ENCODE results near the gene NEB. TPM values are rescaled to one million over a fixed set of nuclear protein-coding genes. Genes with fewer than 3 reads are reported as not detected.

NEB gene
- total and polyA plus RNA-seq, 2 of the 13 experiments (the other 11 are each of a cell fraction or from before 2014, with no cell fraction given), result 0.21 to 0.24 TPM

DNA sequence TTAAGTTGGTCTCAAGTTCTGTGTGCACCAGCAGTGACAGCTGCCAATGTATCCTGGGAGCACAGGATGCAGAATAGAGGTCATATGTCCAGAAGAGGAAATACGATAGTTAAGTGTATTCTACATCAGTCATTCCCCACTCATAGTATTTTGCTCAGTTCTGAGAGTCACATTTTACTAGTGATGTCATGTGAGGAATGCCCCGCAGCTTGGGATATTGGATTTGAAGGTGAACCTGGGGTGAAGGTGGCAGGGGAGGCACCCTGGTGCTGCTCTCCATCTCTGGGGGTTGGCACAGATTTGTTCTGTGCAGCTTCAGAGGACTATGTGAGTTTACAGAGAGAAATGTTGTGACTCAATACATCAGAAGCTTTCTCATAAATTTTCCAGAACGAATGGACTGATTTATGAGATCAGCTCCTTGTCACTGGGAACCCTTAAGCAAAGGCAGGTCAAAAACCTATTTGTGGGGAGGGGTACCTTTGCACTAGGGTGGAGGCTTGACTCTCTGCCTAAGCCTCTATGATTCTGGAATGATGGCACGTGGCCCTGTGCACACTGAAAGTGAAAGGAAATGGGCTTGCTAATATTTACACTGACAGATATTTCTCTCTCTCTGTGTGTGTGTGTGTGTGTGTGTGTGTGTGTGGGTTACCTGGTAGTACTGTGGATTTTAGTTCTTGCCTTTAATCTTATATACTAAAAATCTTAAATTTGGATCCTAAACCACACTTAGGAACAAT, 95.9 kb downstream of the NEB start (continued):
- TF ChIP-seq, protein P1, sequence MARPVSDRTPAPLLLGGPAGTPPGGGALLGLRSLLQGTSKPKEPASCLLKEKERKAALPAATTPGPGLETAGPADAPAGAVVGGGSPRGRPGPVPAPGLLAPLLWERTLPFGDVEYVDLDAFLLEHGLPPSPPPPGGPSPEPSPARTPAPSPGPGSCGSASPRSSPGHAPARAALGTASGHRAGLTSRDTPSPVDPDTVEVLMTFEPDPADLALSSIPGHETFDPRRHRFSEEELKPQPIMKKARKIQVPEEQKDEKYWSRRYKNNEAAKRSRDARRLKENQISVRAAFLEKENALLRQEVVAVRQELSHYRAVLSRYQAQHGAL (CRISPR knock-in tag; IDR thresholded peaks at IDR 0.05; ENCODE audit: not compliant biosample characterization), result no peak
- TF ChIP-seq NKX3-1 (CRISPR knock-in tag; IDR thresholded peaks at IDR 0.05) (no peak), TGIF2 (CRISPR knock-in tag; IDR thresholded peaks at IDR 0.05) (0 out of 2 replicates have a peak, but pooled peaks have one; percentile 55), NFKBIZ (CRISPR knock-in tag; IDR thresholded peaks at IDR 0.05) (no peak), ZBTB8A (CRISPR knock-in tag; IDR thresholded peaks at IDR 0.05; ENCODE audit: borderline replicate concordance, low read depth) (no peak), FOSL2 (CRISPR knock-in tag; IDR thresholded peaks at IDR 0.05) (0 out of 2 replicates have a peak, but pooled peaks have one; percentile 7), CBX2 (IDR thresholded peaks at IDR 0.05; ENCODE audit: low read depth, low read length) (no peak), CBX2 (CRISPR knock-in tag; IDR thresholded peaks at IDR 0.05; ENCODE audit: low read depth) (no peak), BCL6 (CRISPR knock-in tag; IDR thresholded peaks at IDR 0.05) (no peak), ZNF33B (CRISPR knock-in tag; IDR thresholded peaks at IDR 0.05) (no peak), ASH2L (IDR thresholded peaks at IDR 0.05; ENCODE audit: insufficient read length, low read depth, low read length) (peak; percentile 43), SP2 (CRISPR knock-in tag; IDR thresholded peaks at IDR 0.05) (no peak)
- TF ChIP-seq, protein P2, sequence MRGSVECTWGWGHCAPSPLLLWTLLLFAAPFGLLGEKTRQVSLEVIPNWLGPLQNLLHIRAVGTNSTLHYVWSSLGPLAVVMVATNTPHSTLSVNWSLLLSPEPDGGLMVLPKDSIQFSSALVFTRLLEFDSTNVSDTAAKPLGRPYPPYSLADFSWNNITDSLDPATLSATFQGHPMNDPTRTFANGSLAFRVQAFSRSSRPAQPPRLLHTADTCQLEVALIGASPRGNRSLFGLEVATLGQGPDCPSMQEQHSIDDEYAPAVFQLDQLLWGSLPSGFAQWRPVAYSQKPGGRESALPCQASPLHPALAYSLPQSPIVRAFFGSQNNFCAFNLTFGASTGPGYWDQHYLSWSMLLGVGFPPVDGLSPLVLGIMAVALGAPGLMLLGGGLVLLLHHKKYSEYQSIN (CRISPR knock-in tag; IDR thresholded peaks at IDR 0.05; ENCODE audit: borderline replicate concordance), result no peak
- TF ChIP-seq, protein P3, sequence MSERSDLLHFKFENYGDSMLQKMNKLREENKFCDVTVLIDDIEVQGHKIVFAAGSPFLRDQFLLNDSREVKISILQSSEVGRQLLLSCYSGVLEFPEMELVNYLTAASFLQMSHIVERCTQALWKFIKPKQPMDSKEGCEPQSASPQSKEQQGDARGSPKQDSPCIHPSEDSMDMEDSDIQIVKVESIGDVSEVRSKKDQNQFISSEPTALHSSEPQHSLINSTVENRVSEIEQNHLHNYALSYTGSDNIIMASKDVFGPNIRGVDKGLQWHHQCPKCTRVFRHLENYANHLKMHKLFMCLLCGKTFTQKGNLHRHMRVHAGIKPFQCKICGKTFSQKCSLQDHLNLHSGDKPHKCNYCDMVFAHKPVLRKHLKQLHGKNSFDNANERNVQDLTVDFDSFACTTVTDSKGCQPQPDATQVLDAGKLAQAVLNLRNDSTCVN (CRISPR knock-in tag; IDR thresholded peaks at IDR 0.05; ENCODE audit: borderline replicate concordance), result no peak
- TF ChIP-seq, protein P4, sequence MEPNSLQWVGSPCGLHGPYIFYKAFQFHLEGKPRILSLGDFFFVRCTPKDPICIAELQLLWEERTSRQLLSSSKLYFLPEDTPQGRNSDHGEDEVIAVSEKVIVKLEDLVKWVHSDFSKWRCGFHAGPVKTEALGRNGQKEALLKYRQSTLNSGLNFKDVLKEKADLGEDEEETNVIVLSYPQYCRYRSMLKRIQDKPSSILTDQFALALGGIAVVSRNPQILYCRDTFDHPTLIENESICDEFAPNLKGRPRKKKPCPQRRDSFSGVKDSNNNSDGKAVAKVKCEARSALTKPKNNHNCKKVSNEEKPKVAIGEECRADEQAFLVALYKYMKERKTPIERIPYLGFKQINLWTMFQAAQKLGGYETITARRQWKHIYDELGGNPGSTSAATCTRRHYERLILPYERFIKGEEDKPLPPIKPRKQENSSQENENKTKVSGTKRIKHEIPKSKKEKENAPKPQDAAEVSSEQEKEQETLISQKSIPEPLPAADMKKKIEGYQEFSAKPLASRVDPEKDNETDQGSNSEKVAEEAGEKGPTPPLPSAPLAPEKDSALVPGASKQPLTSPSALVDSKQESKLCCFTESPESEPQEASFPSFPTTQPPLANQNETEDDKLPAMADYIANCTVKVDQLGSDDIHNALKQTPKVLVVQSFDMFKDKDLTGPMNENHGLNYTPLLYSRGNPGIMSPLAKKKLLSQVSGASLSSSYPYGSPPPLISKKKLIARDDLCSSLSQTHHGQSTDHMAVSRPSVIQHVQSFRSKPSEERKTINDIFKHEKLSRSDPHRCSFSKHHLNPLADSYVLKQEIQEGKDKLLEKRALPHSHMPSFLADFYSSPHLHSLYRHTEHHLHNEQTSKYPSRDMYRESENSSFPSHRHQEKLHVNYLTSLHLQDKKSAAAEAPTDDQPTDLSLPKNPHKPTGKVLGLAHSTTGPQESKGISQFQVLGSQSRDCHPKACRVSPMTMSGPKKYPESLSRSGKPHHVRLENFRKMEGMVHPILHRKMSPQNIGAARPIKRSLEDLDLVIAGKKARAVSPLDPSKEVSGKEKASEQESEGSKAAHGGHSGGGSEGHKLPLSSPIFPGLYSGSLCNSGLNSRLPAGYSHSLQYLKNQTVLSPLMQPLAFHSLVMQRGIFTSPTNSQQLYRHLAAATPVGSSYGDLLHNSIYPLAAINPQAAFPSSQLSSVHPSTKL (CRISPR knock-in tag; IDR thresholded peaks at IDR 0.05), result peak; percentile 76
- TF ChIP-seq, protein P5, sequence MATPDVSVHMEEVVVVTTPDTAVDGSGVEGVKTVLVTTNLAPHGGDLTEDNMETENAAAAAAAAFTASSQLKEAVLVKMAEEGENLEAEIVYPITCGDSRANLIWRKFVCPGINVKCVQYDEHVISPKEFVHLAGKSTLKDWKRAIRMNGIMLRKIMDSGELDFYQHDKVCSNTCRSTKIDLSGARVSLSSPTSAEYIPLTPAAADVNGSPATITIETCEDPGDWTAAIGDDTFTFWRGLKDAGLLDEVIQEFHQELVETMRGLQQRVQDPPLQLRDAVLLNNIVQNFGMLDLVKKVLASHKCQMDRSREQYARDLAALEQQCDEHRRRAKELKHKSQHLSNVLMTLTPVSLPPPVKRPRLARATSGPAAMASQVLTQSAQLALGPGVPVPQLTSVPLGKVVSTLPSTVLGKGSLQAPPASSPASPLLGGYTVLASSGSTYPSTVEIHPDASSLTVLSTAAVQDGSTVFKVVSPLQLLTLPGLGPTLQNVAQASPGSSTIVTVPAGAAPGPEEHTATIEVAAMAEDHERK (CRISPR knock-in tag; IDR thresholded peaks at IDR 0.05; ENCODE audit: low read depth), result no peak
